ENCODE data around the gene UGP2. TPM values are rescaled to one million over a fixed set of nuclear protein-coding genes. Genes with fewer than 3 reads are reported as not detected.

Gene UGP2
- total RNA-seq, 2 experiments from 2014 or later, result 109 to 124 TPM

DNA sequence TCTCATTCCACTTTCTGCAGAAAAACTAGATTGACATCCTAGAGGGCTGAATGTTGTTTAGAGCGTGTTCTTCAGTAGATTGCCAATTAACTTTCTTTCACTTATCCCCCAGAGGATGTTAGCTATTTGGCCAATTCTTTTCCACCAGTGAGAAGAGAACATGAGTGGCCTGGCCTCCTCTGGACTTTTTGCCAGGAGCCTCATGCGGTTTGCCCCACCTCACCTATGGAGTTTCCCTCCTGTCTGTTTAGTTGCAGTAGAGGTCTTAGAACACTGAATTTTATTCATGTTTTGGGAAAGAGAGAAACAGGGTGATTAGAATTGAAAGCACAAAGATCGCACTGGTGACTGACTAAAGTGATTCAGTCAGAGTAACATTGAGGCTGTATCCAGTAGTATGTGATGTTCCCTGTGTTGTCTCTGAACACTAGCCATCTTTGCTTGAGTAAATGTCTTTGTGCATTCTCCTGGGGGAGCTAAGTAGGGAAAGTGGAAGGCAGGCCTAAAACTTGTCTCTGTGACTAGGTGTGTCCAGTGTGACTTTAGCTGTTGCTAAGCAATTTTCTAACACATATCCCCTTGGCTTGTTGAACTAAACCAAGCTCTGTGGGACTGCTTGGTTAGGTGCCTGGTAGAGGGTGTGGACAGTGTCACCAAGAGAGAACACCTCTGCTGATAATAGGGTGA lies 34.0 kb downstream of the UGP2 start:
- Mint-ChIP-seq H3K27me3 (no peaks in the 10 kb centered on the region), H3K36me3 (peaks cover 70% of the 10 kb centered on the region)
- CTCF ChIA-PET, result interaction anchor here (1.0 to 2.3 kb wide), 2 partner anchors 14 to 15 kb away, joined by 3 to 14 read pairs; no protein-coding TSS in a partner anchor

DNA sequence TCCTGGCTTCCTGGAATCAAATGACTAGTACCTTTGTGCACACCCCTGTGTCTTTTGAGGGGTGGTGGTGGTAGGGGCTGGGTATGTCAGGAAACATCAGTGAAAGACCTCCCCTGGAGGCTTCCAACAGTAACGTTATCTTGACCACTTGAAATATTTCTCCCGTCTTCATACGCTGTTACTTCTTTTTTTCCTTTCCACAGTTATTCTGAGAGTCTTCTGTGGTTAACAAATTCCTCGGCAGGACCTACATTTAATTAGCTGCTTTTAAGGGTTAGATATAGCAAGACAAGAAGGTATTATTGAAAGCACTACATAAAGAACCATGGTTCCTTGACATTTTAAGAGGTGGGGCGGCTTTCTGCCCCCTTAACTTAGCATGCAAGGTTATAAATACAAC lies 34.6 kb downstream of the UGP2 start:
- no peak for ATAC-seq
- Mint-ChIP-seq H3K4me3 (no peak overlapping the region), H3K27ac (no peak overlapping the region), H3K27me3 (no peaks in the 10 kb centered on the region), H3K9me3 (ENCODE audit: low read depth) (peaks cover 11% of the 10 kb centered on the region), H3K36me3 (peaks cover 69% of the 10 kb centered on the region), H3K4me1 (peaks cover 22% of the 10 kb centered on the region)
- no peak for DNase-seq
- CTCF ChIA-PET, result interaction anchor here (1.0 to 2.3 kb wide), 4 partner anchors 14 to 178 kb away, joined by 3 to 14 read pairs (median 4); no protein-coding TSS in a partner anchor

More for the DNA sequence above, 34.0 kb downstream of the UGP2 start:
- Mint-ChIP-seq H3K4me1 (peaks cover 18% of the 10 kb centered on the region), H3K9me3 (ENCODE audit: low read depth) (peaks cover 11% of the 10 kb centered on the region), H3K27ac (no peak overlapping the region), H3K4me3 (no peak overlapping the region)
- no peak for DNase-seq
- no peak for ATAC-seq

DNA sequence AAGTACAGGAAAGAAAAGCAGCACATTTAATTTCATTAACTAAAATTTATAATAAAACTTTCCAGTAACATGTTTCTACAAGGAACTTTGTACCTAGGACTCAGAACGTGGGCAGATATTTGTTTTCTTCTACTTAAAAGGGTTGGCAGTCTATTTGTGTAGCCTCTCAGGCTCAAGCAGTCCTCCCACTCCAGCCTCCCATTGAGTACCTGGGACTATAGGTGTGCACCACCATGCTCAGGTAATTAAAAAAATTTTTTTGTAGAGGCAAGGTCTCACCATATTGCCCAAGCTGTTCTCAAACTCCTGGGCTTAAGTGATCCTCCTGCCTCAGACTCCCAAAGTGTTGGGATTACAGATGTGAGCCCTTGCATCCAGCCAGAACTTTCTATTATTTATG lies 36.8 kb downstream of the UGP2 start:
- CTCF ChIA-PET, result no interaction called here
- no peaks in the 10 kb centered on the region for H3K27me3 Mint-ChIP-seq
- H3K36me3 Mint-ChIP-seq, result peaks cover 63% of the 10 kb centered on the region
- peaks cover 29% of the 10 kb centered on the region for H3K4me1 Mint-ChIP-seq
- ATAC-seq (no peak), DNase-seq (no peak)
- H3K27ac Mint-ChIP-seq, result no peak overlapping the region
- peaks cover 9% of the 10 kb centered on the region for H3K9me3 Mint-ChIP-seq (ENCODE audit: low read depth)
- H3K4me3 Mint-ChIP-seq, result no peak overlapping the region

DNA sequence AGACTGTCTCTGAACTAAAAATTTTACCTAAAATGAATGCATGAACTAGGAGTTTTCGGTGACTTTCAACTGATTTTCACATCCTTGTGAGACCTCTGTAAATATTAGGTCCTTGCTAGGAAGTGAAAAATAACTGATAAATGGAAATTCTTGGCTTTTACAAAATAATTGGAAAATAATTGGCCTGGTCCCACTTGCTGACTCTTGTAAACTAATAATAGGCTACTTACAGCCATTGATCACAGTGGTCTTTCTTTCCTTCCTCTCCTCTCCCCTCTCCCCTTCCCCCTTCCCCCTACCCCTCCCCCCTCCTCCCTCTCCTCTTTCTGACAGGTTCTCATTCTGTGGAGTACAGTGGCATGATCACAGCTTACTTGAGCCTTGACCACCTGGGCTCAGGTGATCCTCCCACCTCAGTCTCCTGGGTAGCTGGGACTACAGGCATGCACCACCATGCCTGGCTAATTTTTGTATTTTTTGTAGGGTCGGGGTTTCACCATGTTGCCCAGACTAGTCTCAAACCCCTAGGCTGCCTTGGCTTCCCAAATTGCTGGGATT lies 38.3 kb downstream of the UGP2 start:
- no peaks in the 10 kb centered on the region for H3K27me3 Mint-ChIP-seq
- no peaks in the 10 kb centered on the region for H3K9me3 Mint-ChIP-seq (ENCODE audit: low read depth)
- ATAC-seq (no peak), DNase-seq (no peak)
- H3K36me3 Mint-ChIP-seq, result peaks cover 60% of the 10 kb centered on the region
- H3K27ac Mint-ChIP-seq, result no peak overlapping the region
- CTCF ChIA-PET, result interaction anchor here (1.1 kb wide), 1 partner anchor 10 kb away, joined by 3 read pairs; no protein-coding TSS in a partner anchor
- peaks cover 26% of the 10 kb centered on the region for H3K4me1 Mint-ChIP-seq
- H3K4me3 Mint-ChIP-seq, result no peak overlapping the region

DNA sequence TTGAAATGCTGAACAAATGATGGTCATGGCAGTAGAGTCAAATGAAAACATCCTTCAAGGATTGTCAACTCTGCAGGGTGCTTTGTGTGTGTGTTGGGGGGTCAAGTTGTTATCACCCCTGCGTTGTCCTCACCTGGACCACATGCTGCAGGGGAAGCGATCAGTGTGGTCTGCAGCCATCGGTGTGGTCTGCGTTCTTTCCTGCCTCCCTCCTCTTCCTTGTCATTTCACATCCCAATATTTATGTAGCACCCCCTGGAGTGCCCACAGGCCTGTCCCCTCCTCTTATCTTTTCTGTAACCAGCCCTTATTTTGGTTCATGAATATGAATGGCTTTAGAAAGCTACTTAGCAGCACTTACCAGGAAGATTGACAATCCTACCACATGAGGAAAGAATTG lies 38.9 kb downstream of the UGP2 start:
- no peaks in the 10 kb centered on the region for H3K9me3 Mint-ChIP-seq (ENCODE audit: low read depth)
- DNase-seq (no peak), ATAC-seq (no peak)
- H3K27ac Mint-ChIP-seq, result no peak overlapping the region
- H3K4me1 Mint-ChIP-seq, result peaks cover 21% of the 10 kb centered on the region
- no peak overlapping the region for H3K4me3 Mint-ChIP-seq
- H3K36me3 Mint-ChIP-seq, result peaks cover 57% of the 10 kb centered on the region
- CTCF ChIA-PET, result interaction anchor here (1.1 kb wide), 1 partner anchor 9 kb away, joined by 3 read pairs; no protein-coding TSS in a partner anchor
- H3K27me3 Mint-ChIP-seq, result no peaks in the 10 kb centered on the region

DNA sequence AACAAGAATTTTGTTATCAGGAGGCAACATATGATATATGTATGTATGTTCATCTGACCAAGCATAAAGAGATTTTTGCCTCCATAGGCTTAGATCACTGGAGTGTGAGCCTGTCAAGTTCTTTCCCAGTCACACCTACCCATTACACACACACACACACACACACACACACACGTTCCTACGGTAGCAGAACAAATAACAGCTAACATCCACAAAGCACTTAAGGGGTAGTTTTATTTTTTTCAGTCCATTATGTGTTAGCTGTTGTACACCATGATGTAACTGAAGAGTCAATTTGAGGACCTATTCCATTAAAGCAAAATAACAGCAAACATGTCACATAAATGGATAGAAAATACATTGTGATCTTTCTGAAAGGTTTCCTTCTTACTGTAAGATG lies 39.5 kb downstream of the UGP2 start:
- H3K4me1 Mint-ChIP-seq, result peaks cover 18% of the 10 kb centered on the region
- H3K27ac Mint-ChIP-seq, result no peak overlapping the region
- no peak for ATAC-seq
- H3K27me3 Mint-ChIP-seq, result no peaks in the 10 kb centered on the region
- no peaks in the 10 kb centered on the region for H3K9me3 Mint-ChIP-seq (ENCODE audit: low read depth)
- H3K4me3 Mint-ChIP-seq, result no peak overlapping the region
- DNase-seq, result no peak
- CTCF ChIA-PET, result interaction anchor here (1.1 kb wide), 1 partner anchor 8 kb away, joined by 3 read pairs; no protein-coding TSS in a partner anchor
- H3K36me3 Mint-ChIP-seq, result peaks cover 57% of the 10 kb centered on the region

DNA sequence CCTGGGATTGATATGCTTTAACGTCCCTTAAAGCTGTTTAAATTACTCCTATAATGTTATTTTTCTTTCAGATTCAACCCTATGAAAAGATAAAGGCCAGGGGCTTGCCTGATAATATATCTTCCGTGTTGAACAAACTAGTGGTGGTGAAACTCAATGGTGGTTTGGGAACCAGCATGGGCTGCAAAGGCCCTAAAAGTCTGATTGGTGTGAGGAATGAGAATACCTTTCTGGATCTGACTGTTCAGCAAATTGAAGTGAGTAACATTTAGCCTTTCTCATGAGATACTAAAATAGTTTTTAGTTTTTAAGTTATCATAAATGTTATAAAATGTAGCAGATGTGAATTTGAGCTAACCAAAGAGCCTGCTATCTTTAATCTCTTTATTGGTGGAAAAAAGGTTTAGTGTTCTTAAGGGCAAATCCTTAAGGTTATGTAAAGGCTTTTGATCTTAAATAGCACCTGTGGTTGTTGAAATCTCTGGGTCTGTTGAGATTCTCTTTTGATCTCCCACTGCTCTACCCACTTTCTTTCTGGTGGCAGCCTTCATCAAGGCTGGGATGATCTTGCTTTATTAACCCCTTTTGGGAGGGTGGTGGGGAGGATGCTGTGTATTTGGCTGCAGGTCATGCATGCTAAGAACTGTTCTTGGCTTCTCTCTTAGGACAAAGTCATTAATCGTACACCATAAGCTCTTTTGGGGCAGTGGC lies 40.9 kb downstream of the UGP2 start:
- CTCF ChIA-PET, result interaction anchor here (1.0 to 1.7 kb wide), 2 partner anchors 10 to 22 kb away, joined by 3 to 6 read pairs; no protein-coding TSS in a partner anchor
- Mint-ChIP-seq H3K27me3 (no peaks in the 10 kb centered on the region), H3K36me3 (peaks cover 53% of the 10 kb centered on the region), H3K9me3 (ENCODE audit: low read depth) (no peaks in the 10 kb centered on the region), H3K4me1 (peaks cover 16% of the 10 kb centered on the region), H3K4me3 (no peak overlapping the region), H3K27ac (peak overlapping the region; percentile 47)
- ATAC-seq, result no peak
- DNase-seq, result no peak

DNA sequence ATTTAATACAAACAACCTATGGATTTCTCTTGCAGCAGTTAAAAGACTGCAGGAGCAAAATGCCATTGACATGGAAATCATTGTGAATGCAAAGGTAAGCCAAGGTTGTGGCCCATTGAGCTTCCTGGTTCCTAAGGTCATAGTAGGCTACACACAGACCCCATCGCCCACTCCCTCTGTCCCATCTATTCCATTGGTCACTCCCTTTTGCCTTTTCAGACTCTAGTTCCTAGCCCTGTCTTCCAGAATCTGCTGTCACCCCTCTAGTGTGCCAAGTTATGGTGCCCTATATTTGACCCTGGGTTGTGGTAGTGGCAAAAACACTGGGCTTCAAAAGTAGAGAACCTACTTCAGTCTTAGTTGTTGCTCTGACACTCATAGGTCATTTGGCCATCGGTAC lies 44.7 kb downstream of the UGP2 start:
- CTCF ChIA-PET, result no interaction called here
- ATAC-seq (no peak), DNase-seq (no peak)
- H3K36me3 Mint-ChIP-seq, result peaks cover 62% of the 10 kb centered on the region
- H3K4me3 Mint-ChIP-seq, result no peak overlapping the region
- peaks cover 14% of the 10 kb centered on the region for H3K4me1 Mint-ChIP-seq
- no peaks in the 10 kb centered on the region for H3K9me3 Mint-ChIP-seq (ENCODE audit: low read depth)
- H3K27ac Mint-ChIP-seq, result no peak overlapping the region
- no peaks in the 10 kb centered on the region for H3K27me3 Mint-ChIP-seq

DNA sequence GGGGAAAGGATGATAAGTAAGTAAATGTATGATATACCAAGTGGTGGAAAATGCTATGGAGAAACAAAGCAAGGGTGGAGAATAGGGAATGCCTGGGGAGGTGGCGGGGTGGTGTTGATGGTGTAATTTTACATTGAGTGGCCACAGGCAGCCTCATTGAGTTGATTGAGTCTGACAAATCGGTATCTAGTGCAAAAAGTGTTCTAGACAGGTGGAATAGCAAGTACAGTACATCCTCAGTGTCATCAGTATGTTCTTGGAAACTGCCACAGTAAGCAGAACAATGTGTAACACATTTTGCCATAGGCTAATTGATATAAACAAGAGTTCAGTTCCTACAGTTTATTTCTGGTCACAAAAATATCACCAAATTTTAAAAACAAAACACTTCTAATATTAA lies 46.4 kb downstream of the UGP2 start:
- CTCF ChIA-PET, result interaction anchor here (0.6 to 0.9 kb wide), 2 partner anchors 32 to 302 kb away, joined by 3 to 4 read pairs; no protein-coding TSS in a partner anchor
- H3K27me3 Mint-ChIP-seq, result no peaks in the 10 kb centered on the region
- H3K9me3 Mint-ChIP-seq (ENCODE audit: low read depth), result no peaks in the 10 kb centered on the region
- peaks cover 5% of the 10 kb centered on the region for H3K4me1 Mint-ChIP-seq
- peaks cover 56% of the 10 kb centered on the region for H3K36me3 Mint-ChIP-seq
- ATAC-seq, result no peak
- DNase-seq, result no peak
- no peak overlapping the region for H3K4me3 Mint-ChIP-seq
- H3K27ac Mint-ChIP-seq, result no peak overlapping the region

DNA sequence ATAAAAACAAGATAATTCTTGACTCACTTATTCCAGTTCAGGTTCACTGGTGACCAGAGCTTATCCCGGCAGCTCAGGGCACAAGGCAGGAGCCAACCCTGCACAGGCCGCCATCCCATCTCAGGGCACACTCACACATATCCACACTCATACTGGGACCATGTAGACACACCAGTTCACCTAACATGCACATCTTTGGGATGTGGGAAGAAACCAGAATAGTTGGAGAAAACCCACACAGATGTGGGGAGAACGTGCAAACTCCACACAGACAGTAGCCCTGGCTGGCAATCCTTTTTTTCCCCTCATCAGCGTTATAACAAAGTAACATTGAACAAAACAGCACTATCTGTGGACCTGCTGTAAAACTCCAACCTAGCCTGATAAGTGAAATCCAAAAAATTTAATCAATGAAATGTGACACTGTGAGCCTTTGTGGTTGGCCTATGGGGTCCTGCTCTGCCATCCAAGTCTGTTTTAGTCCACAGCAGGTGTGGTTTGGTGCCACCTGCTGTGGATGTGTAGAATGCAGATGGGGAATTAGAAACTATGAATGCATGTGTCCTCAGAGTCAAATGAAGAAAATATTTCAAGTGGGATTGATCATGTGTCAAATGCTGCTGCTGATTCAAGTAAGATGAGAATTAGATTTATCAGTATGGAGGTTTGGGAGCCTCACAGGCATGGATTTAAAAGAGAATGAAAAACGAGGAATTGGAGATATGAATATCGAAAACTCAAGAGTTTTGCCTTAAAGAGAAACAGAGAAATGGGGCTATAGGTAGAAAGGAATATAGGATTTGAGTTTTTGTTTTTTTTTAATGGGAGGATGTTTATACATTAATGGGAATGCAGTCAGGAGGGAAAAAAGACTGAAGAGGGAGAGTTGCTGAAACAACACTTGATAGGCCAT lies 47.0 kb downstream of the UGP2 start:
- CTCF ChIA-PET, result interaction anchor here (0.6 to 1.8 kb wide), 4 partner anchors 8 to 303 kb away, joined by 3 to 9 read pairs (median 4); no protein-coding TSS in a partner anchor
- no peaks in the 10 kb centered on the region for H3K27me3 Mint-ChIP-seq
- no peak overlapping the region for H3K4me3 Mint-ChIP-seq
- H3K4me1 Mint-ChIP-seq, result peaks cover 5% of the 10 kb centered on the region
- peak; percentile 67 for DNase-seq
- H3K9me3 Mint-ChIP-seq (ENCODE audit: low read depth), result no peaks in the 10 kb centered on the region
- H3K36me3 Mint-ChIP-seq, result peaks cover 53% of the 10 kb centered on the region
- peak overlapping the region; percentile 68 for H3K27ac Mint-ChIP-seq
- peak; percentile 73 for ATAC-seq

DNA sequence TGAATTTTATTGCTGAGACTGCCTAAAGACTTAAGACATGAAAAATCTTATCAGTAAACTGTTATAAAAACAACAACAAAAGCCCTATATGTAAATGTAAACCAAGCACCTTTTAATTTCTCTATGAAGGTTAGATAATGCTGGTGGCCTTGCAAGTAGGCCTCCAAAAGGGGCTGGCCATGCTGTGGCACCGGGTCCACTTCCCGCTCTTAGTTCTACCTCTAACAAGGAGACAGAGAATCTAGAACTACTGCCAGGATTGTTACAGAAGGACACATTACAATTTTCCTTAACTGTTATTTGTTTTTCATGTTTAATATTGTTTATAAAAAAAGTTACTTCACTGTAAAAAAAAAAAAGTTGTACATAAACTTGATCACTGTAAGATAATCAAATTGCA lies 49.0 kb downstream of the UGP2 start:
- DNase-seq, result no peak
- Mint-ChIP-seq H3K36me3 (peaks cover 51% of the 10 kb centered on the region), H3K27me3 (no peaks in the 10 kb centered on the region), H3K4me1 (peaks cover 5% of the 10 kb centered on the region), H3K9me3 (ENCODE audit: low read depth) (no peaks in the 10 kb centered on the region), H3K27ac (no peak overlapping the region), H3K4me3 (no peak overlapping the region)
- ATAC-seq, result no peak
- CTCF ChIA-PET, result interaction anchor here (1.8 kb wide), 1 partner anchor 192 kb away, joined by 9 read pairs; no protein-coding TSS in a partner anchor

DNA sequence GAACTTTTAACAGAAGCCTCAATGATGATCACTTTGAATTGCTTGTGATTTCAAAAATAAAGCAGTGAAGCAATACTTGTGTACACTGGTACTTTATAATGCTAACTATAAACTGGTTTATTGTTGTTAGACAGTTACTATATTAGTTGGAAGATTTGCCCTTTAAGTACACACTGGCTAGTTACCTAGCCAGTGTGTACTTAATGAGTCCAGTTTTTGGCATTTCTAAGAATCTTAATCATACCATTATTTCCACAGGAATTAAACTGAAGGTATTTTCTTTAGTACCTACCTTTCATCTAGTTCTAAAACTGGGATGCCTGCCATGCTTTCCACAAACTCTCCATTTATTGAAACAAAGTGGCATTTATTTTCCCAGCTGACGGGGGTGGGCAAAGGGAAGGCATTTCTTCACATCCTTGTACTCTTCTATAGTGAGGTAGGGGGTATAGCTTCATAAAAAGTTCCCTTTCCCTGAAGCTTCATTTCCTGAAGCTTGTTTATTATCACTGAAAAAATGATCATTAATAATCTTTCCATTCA lies 49.9 kb downstream of the UGP2 start:
- ATAC-seq (no peak), DNase-seq (no peak)
- Mint-ChIP-seq H3K9me3 (ENCODE audit: low read depth) (no peaks in the 10 kb centered on the region), H3K27ac (peak overlapping the region; percentile 7), H3K4me1 (peaks cover 5% of the 10 kb centered on the region), H3K36me3 (peaks cover 48% of the 10 kb centered on the region), H3K4me3 (no peak overlapping the region), H3K27me3 (no peaks in the 10 kb centered on the region)
- CTCF ChIA-PET, result no interaction called here

Data from activated CD8-positive, alpha-beta memory T cell treated with anti-CD3 and anti-CD28 coated beads, Interleukin-2, amount 10 ng/mL, durations not matched to agents 7 days and 5 days (primary cell).